ENCODE data around the gene PHF20. TPM values are rescaled to one million over a fixed set of nuclear protein-coding genes. Genes with fewer than 3 reads are reported as not detected.

PHF20 gene
- total and polyA plus RNA-seq, 2 of the 13 experiments (the other 11 are each of a cell fraction or from before 2014, with no cell fraction given) = 22.8 to 34.1 TPM

- TF ChIP-seq RBAK (CRISPR knock-in tag; IDR thresholded peaks at IDR 0.05) = no peak
- TF ChIP-seq SPEN (CRISPR knock-in tag; IDR thresholded peaks at IDR 0.05; ENCODE audit: low read depth) = peak; percentile 23; the same call in 1 of the 2 replicates
- peak; percentile 9; the same call in 1 of the 2 replicates for TF ChIP-seq HOXA3 (CRISPR knock-in tag; IDR thresholded peaks at IDR 0.05)
- TF ChIP-seq JUN (CRISPR knock-in tag; IDR thresholded peaks at IDR 0.05) = 0 out of 2 replicates have a peak, but pooled peaks have one; percentile 19
- no peak for TF ChIP-seq TAF15 (IDR thresholded peaks at IDR 0.05; ENCODE audit: low read depth, low read length, poor library complexity, severe bottlenecking)
- no peak for TF ChIP-seq TAF1 (CRISPR knock-in tag; IDR thresholded peaks at IDR 0.05)
- TF ChIP-seq ZNF280B (CRISPR knock-in tag; IDR thresholded peaks at IDR 0.05; ENCODE audit: borderline replicate concordance) = no peak
- no peak for TF ChIP-seq RARA (CRISPR knock-in tag; IDR thresholded peaks at IDR 0.05)
- TF ChIP-seq, protein P1, sequence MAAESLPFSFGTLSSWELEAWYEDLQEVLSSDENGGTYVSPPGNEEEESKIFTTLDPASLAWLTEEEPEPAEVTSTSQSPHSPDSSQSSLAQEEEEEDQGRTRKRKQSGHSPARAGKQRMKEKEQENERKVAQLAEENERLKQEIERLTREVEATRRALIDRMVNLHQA (CRISPR knock-in tag; IDR thresholded peaks at IDR 0.05) = no peak
- TF ChIP-seq RXRA (CRISPR knock-in tag; IDR thresholded peaks at IDR 0.05) = 0 out of 2 replicates have a peak, but pooled peaks have one; percentile 46
- TF ChIP-seq YY1 (IDR thresholded peaks at IDR 0.05; ENCODE audit: insufficient read depth, insufficient replicate concordance, low read depth, low read length) = peak; percentile 16
- TF ChIP-seq FOXA3 (CRISPR knock-in tag; IDR thresholded peaks at IDR 0.05) = peak; percentile 24; the same call in 1 of the 2 replicates
- TF ChIP-seq, protein P2, sequence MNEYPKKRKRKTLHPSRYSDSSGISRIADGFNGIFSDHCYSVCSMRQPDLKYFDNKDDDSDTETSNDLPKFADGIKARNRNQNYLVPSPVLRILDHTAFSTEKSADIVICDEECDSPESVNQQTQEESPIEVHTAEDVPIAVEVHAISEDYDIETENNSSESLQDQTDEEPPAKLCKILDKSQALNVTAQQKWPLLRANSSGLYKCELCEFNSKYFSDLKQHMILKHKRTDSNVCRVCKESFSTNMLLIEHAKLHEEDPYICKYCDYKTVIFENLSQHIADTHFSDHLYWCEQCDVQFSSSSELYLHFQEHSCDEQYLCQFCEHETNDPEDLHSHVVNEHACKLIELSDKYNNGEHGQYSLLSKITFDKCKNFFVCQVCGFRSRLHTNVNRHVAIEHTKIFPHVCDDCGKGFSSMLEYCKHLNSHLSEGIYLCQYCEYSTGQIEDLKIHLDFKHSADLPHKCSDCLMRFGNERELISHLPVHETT (CRISPR knock-in tag; conservative IDR thresholded peaks at IDR 0.05) = no peak
- no peak for TF ChIP-seq TFDP2 (CRISPR knock-in tag; IDR thresholded peaks at IDR 0.05)
- peak; percentile 27 for TF ChIP-seq RBM22 (optimal IDR thresholded peaks at IDR 0.05; ENCODE audit: low read length)
- peak; percentile 80; the same call in 1 of the 2 replicates for TF ChIP-seq ZNF205 (CRISPR knock-in tag; IDR thresholded peaks at IDR 0.05)
- TF ChIP-seq, protein P3, sequence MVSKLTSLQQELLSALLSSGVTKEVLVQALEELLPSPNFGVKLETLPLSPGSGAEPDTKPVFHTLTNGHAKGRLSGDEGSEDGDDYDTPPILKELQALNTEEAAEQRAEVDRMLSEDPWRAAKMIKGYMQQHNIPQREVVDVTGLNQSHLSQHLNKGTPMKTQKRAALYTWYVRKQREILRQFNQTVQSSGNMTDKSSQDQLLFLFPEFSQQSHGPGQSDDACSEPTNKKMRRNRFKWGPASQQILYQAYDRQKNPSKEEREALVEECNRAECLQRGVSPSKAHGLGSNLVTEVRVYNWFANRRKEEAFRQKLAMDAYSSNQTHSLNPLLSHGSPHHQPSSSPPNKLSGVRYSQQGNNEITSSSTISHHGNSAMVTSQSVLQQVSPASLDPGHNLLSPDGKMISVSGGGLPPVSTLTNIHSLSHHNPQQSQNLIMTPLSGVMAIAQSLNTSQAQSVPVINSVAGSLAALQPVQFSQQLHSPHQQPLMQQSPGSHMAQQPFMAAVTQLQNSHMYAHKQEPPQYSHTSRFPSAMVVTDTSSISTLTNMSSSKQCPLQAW (CRISPR knock-in tag; IDR thresholded peaks at IDR 0.05) = peak; percentile 33; the same call in 1 of the 2 replicates
- TF ChIP-seq ZNF512B (CRISPR knock-in tag; IDR thresholded peaks at IDR 0.05; ENCODE audit: borderline replicate concordance) = no peak
- TF ChIP-seq ZNF75D (CRISPR knock-in tag; IDR thresholded peaks at IDR 0.05; ENCODE audit: borderline replicate concordance) = no peak
- no peak for TF ChIP-seq FOXM1 (CRISPR knock-in tag; IDR thresholded peaks at IDR 0.05)
These were observed 112.1 kb downstream of the PHF20 start (continued) for GRCh38 chr20:35883778-35884540.
